ENCODE measurements around the gene MTA2. TPM values are rescaled to one million over a fixed set of nuclear protein-coding genes. Genes with fewer than 3 reads are reported as not detected.

MTA2 gene
- polyA plus RNA-seq, 2 of the 4 experiments (the other 2 are of a cell fraction): 21.8 to 85.0 TPM

GRCh38 chr11:62553080-62553838 is 48.4 kb downstream of the MTA2 start:
- WGBS (ENCODE audit: missing lambda C conversion rate): 1% methylated on average over 15 of the region's 15 CpGs
- H3K9me3 ChIP-seq: no peaks in the 10 kb centered on the region
- peak; percentile 77 to 86 for ATAC-seq
- peak overlapping the region; percentile 86 for H3K4me2 ChIP-seq
- ChIA-PET POLR2A (interaction anchor here (0.7 to 4.1 kb wide), 8 partner anchors 10 to 201 kb away, joined by 3 to 31 read pairs (median 6); partner anchors contain the start of genes EEF1G, HNRNPUL2, TUT1 and ZBTB3), CTCF (interaction anchor here (0.8 to 12.6 kb wide), 15 partner anchors 7 to 186 kb away, joined by 3 to 296 read pairs (median 4); partner anchors contain the start of genes AHNAK, SCGB1A1 and TUT1)
- H3K4me1 ChIP-seq: peaks cover 83% of the 10 kb centered on the region
- TF ChIP-seq HEYL (CRISPR knock-in tag; IDR thresholded peaks at IDR 0.05): no peak
- TF ChIP-seq CTCF (IDR thresholded peaks at IDR 0.05): no peak
- peak; percentile 55; the same call in 1 of the 2 replicates for TF ChIP-seq TP53 (CRISPR knock-in tag; IDR thresholded peaks at IDR 0.05)
- no peak for TF ChIP-seq HDAC2 (IDR thresholded peaks at IDR 0.05)
- TF ChIP-seq EP300 (IDR thresholded peaks at IDR 0.05): 0 out of 5 replicates have a peak, but pooled peaks of 1 of the 2 experiments have one; percentile 28
- no peak for TF ChIP-seq CBX2 (IDR thresholded peaks at IDR 0.05; ENCODE audit: borderline replicate concordance, low read depth)
- TF ChIP-seq FOXS1 (CRISPR knock-in tag; IDR thresholded peaks at IDR 0.05): no peak
- TF ChIP-seq E2F6 (IDR thresholded peaks at IDR 0.05; ENCODE audit: borderline replicate concordance, low read depth): no peak
- TF ChIP-seq GATA3 (IDR thresholded peaks at IDR 0.05; ENCODE audit: borderline replicate concordance): peak; percentile 36
- no peak for TF ChIP-seq ZC3H11A (IDR thresholded peaks at IDR 0.05)
- no peak for TF ChIP-seq SREBF2 (IDR thresholded peaks at IDR 0.05)
- no peak for TF ChIP-seq ESRRA (IDR thresholded peaks at IDR 0.05; ENCODE audit: borderline replicate concordance, low read length)
- TF ChIP-seq KDM1A (IDR thresholded peaks at IDR 0.05; ENCODE audit: low read depth): no peak
- peak; percentile 16 to 57; a peak in 3 of 5 replicates for TF ChIP-seq JUN (IDR thresholded peaks at IDR 0.05)
- no peak for TF ChIP-seq RCOR1 (IDR thresholded peaks at IDR 0.05; ENCODE audit: low read depth, low read length)
- TF ChIP-seq ATOH8 (CRISPR knock-in tag; IDR thresholded peaks at IDR 0.05; ENCODE audit: low read depth): no peak
- TF ChIP-seq RAD21 (conservative IDR thresholded peaks at IDR 0.05 in 1 of 2, IDR thresholded peaks at IDR 0.05 in 1 of 2): peak in 1 of 2 experiments; percentile 4; a peak in 1 of 5 replicates
- no peak for TF ChIP-seq RNF2 (IDR thresholded peaks at IDR 0.05; ENCODE audit: borderline replicate concordance, low read depth)
- TF ChIP-seq MAFK (IDR thresholded peaks at IDR 0.05; ENCODE audit: partially characterized antibody): peak; percentile 16
- TF ChIP-seq NFE2L2 (conservative IDR thresholded peaks at IDR 0.05; ENCODE audit: low read length): no peak
- peak; percentile 79; the same call in 1 of the 2 replicates for TF ChIP-seq MAX (IDR thresholded peaks at IDR 0.05)
- TF ChIP-seq HES2 (IDR thresholded peaks at IDR 0.05): no peak
- TF ChIP-seq NR3C1 (IDR thresholded peaks at IDR 0.05): no peak
- TF ChIP-seq MAZ (IDR thresholded peaks at IDR 0.05; ENCODE audit: borderline replicate concordance, low read depth, low read length): 0 out of 2 replicates have a peak, but pooled peaks have one; percentile 35
- TF ChIP-seq KDM5A (IDR thresholded peaks at IDR 0.05): peak; percentile 58; the same call in 1 of the 2 replicates
- no peak for TF ChIP-seq CHD4 (IDR thresholded peaks at IDR 0.05; ENCODE audit: borderline replicate concordance)
- TF ChIP-seq FOSL2 (IDR thresholded peaks at IDR 0.05): no peak; the same call in none of the 2 replicates
- peak; percentile 86 for TF ChIP-seq FOSL2 (CRISPR knock-in tag; IDR thresholded peaks at IDR 0.05)
- no peak for TF ChIP-seq HMGXB4 (CRISPR knock-in tag; IDR thresholded peaks at IDR 0.05; ENCODE audit: borderline replicate concordance)
- peak overlapping the region; percentile 22; the same call in 2 of the 3 replicates for H3K4me3 ChIP-seq
- FAIRE-seq: no peak
- peak; percentile 93 to 95 for DNase-seq (ENCODE audit: low read depth in 1 of 2, low spot score in 1 of 2)
- peak overlapping the region; percentile 90 to 94 for H3K27ac ChIP-seq
